Epithelial cell of esophagus (primary cell): Measurements from ENCODE around the gene CACHD1.

Source experiments
- DNase-seq: peaks from one replicate; pipeline ENCODE4 v3.0.0; 2010; ENCODE audit warnings: low read depth
- H3K4me3 ChIP-seq: 2 replicates; pipeline ENCODE4 v1.5.1; 2011; ENCODE audit warnings: mild to moderate bottlenecking, low read length, control low read depth
- CTCF ChIP-seq: IDR thresholded peaks from 2 replicates; pipeline ENCODE4 v1.5.1; 2011; ENCODE audit warnings: low read depth, mild to moderate bottlenecking, low read length, control low read depth, inconsistent platforms; ENCODE audit not compliant: insufficient read depth; ENCODE audit errors: missing control alignments

Gene CACHD1

GRCh38 chr1:64499966-64500365, 30.0 kb downstream of the CACHD1 start:
- no peak for TF ChIP-seq CTCF
- DNase-seq: peak; percentile 42
- no peak overlapping the region for H3K4me3 ChIP-seq

- no peak for TF ChIP-seq CTCF
- H3K4me3 ChIP-seq: no peak overlapping the region
- DNase-seq: no peak
Measured at GRCh38 chr1:64502083-64502482, 32.2 kb downstream of the CACHD1 start.

- no peak for TF ChIP-seq CTCF
- H3K4me3 ChIP-seq: no peak overlapping the region
- no peak for DNase-seq
Measured at GRCh38 chr1:64502931-64503330, 33.0 kb downstream of the CACHD1 start.

- DNase-seq: no peak
Measured at GRCh38 chr1:64505232-64505943, 35.5 kb downstream of the CACHD1 start.

GRCh38 chr1:64505944-64506655, 36.2 kb downstream of the CACHD1 start:
- DNase-seq: peak; percentile 80
- no peak for TF ChIP-seq CTCF
- no peak overlapping the region for H3K4me3 ChIP-seq

More at GRCh38 chr1:64505232-64505943, 35.5 kb downstream of the CACHD1 start:
- H3K4me3 ChIP-seq: peak overlapping the region; percentile 29
- TF ChIP-seq CTCF: no peak

- H3K4me3 ChIP-seq: no peak overlapping the region
- DNase-seq: no peak
- TF ChIP-seq CTCF: no peak
Measured at GRCh38 chr1:64508629-64509028, 38.7 kb downstream of the CACHD1 start.
